Measurements from ENCODE around the gene KCNJ12. TPM values are rescaled to one million over a fixed set of nuclear protein-coding genes. Genes with fewer than 3 reads are reported as not detected.
A peak's percentile ranks its signal among the peaks of the same experiment; 100 is the strongest.
"Not testable (repeated sequence)": the region's sequence is repeated elsewhere in the genome, so short reads cannot be mapped to it uniquely, and the experiment has no call there.

Gene KCNJ12
- total RNA-seq, 1 experiment from 2014 or later: 5.2 TPM

- no peaks in the 10 kb centered on the region for H3K36me3 ChIP-seq
- no peak overlapping the region for H3K4me3 ChIP-seq
- H3K9me3 ChIP-seq: no peaks in the 10 kb centered on the region
- no peaks in the 10 kb centered on the region for H3K27me3 ChIP-seq
- DNase-seq: no peak
These were observed 13.2 kb downstream of the KCNJ12 start for GRCh38 chr17:21389394-21389793.

GRCh38 chr17:21390294-21390693 lies 14.1 kb downstream of the KCNJ12 start:
- no peaks in the 10 kb centered on the region for H3K9me3 ChIP-seq

GRCh38 chr17:21392266-21392665 lies 16.1 kb downstream of the KCNJ12 start:
- H3K4me3 ChIP-seq: no peak overlapping the region
- DNase-seq: no peak
- no peaks in the 10 kb centered on the region for H3K36me3 ChIP-seq
- no peaks in the 10 kb centered on the region for H3K9me3 ChIP-seq
- no peaks in the 10 kb centered on the region for H3K27me3 ChIP-seq

More at GRCh38 chr17:21390294-21390693, 14.1 kb downstream of the KCNJ12 start:
- no peaks in the 10 kb centered on the region for H3K27me3 ChIP-seq
- no peaks in the 10 kb centered on the region for H3K36me3 ChIP-seq
- H3K4me3 ChIP-seq: no peak overlapping the region
- DNase-seq: no peak

- no peaks in the 10 kb centered on the region for H3K27me3 ChIP-seq
- no peaks in the 10 kb centered on the region for H3K9me3 ChIP-seq
- DNase-seq: no peak
- H3K36me3 ChIP-seq: no peaks in the 10 kb centered on the region
- no peak overlapping the region for H3K4me3 ChIP-seq
These were observed 18.1 kb downstream of the KCNJ12 start for GRCh38 chr17:21394265-21394664.

GRCh38 chr17:21395764-21396163 lies 19.6 kb downstream of the KCNJ12 start:
- Histone ChIP-seq H3K9me3 (no peaks in the 10 kb centered on the region), H3K4me3 (no peak overlapping the region), H3K27me3 (no peaks in the 10 kb centered on the region), H3K36me3 (no peaks in the 10 kb centered on the region)
- DNase-seq: no peak

GRCh38 chr17:21396237-21396636 lies 20.1 kb downstream of the KCNJ12 start:
- no peak overlapping the region for H3K4me3 ChIP-seq
- no peaks in the 10 kb centered on the region for H3K27me3 ChIP-seq
- no peaks in the 10 kb centered on the region for H3K36me3 ChIP-seq
- H3K9me3 ChIP-seq: no peaks in the 10 kb centered on the region
- DNase-seq: no peak

- no peak for DNase-seq
- H3K4me3 ChIP-seq: no peak overlapping the region
- no peaks in the 10 kb centered on the region for H3K27me3 ChIP-seq
- no peaks in the 10 kb centered on the region for H3K9me3 ChIP-seq
- no peaks in the 10 kb centered on the region for H3K36me3 ChIP-seq
These were observed 21.4 kb downstream of the KCNJ12 start for GRCh38 chr17:21397341-21398190.

- no peaks in the 10 kb centered on the region for H3K27me3 ChIP-seq
- DNase-seq: no peak
- H3K4me3 ChIP-seq: no peak overlapping the region
- no peaks in the 10 kb centered on the region for H3K9me3 ChIP-seq
- no peaks in the 10 kb centered on the region for H3K36me3 ChIP-seq
These were observed 23.5 kb downstream of the KCNJ12 start for GRCh38 chr17:21399474-21400186.

- not testable (repeated sequence) for H3K4me3 ChIP-seq, DNase-seq, H3K27me3 ChIP-seq, H3K36me3 ChIP-seq, H3K9me3 ChIP-seq
These were observed 24.0 kb downstream of the KCNJ12 start for GRCh38 chr17:21400187-21400569.

- no peaks in the 10 kb centered on the region for H3K9me3 ChIP-seq
- H3K36me3 ChIP-seq: no peaks in the 10 kb centered on the region
- DNase-seq: peak; percentile 67
- H3K27me3 ChIP-seq: no peaks in the 10 kb centered on the region
- H3K4me3 ChIP-seq: no peak overlapping the region
These were observed 24.8 kb downstream of the KCNJ12 start for GRCh38 chr17:21400816-21401593.

GRCh38 chr17:21402166-21402571 lies 26.0 kb downstream of the KCNJ12 start:
- DNase-seq: peak; percentile 93
- not testable (repeated sequence) for H3K9me3 ChIP-seq, H3K4me3 ChIP-seq, H3K36me3 ChIP-seq, H3K27me3 ChIP-seq

- not testable (repeated sequence) for H3K9me3 ChIP-seq, H3K27me3 ChIP-seq, H3K36me3 ChIP-seq, H3K4me3 ChIP-seq, DNase-seq
These were observed 26.8 kb downstream of the KCNJ12 start for GRCh38 chr17:21402926-21403325.

GRCh38 chr17:21404106-21404505 lies 27.9 kb downstream of the KCNJ12 start:
- not testable (repeated sequence) for H3K4me3 ChIP-seq, H3K36me3 ChIP-seq, DNase-seq, H3K27me3 ChIP-seq, H3K9me3 ChIP-seq

GRCh38 chr17:21404539-21404938 lies 28.4 kb downstream of the KCNJ12 start:
- H3K4me3 ChIP-seq, H3K9me3 ChIP-seq, H3K36me3 ChIP-seq, DNase-seq, H3K27me3 ChIP-seq: not testable (repeated sequence)

- not testable (repeated sequence) for H3K27me3 ChIP-seq, DNase-seq, H3K36me3 ChIP-seq, H3K9me3 ChIP-seq, H3K4me3 ChIP-seq
These were observed 29.0 kb downstream of the KCNJ12 start for GRCh38 chr17:21404956-21405731.

- not testable (repeated sequence) for H3K27me3 ChIP-seq, DNase-seq, H3K36me3 ChIP-seq, H3K4me3 ChIP-seq, H3K9me3 ChIP-seq
These were observed 29.8 kb downstream of the KCNJ12 start for GRCh38 chr17:21405904-21406400.

Data from MG63 (cell line).